IMR-90 (cell line): ENCODE measurements around the gene RUSC1. TPM values are rescaled to one million over a fixed set of nuclear protein-coding genes. Genes with fewer than 3 reads are reported as not detected.

Experiments
- ATAC-seq: fragments of 200-7000 bp; cut with Tn5 transposase; 2 replicates; pipeline ENCODE4 v1.9.1; 2020; ENCODE audit warnings: low read depth, mild to moderate bottlenecking, moderate library complexity
- BruUV-seq: library from RNA; stranded (reverse); fragments of 400-500 nt; replicated peaks from 2 replicates; lab custom pipeline; 2021; lab: Mats Ljungman, UMichigan
- CTCF ChIA-PET: fragments of 300-600 bp; formaldehyde crosslinking; extraction: SDS; loops from one replicate; lab custom pipeline; 2021; ENCODE audit warnings: antibody characterized with exemption; lab: Yijun Ruan, JAX
- POLR2A ChIA-PET: fragments of 300-600 bp; sonication (Branson Sonifier 250); formaldehyde crosslinking; loops from one replicate; lab custom pipeline; 2022; ENCODE audit warnings: antibody characterized with exemption; ENCODE audit not compliant: unreplicated experiment; lab: Charles Lee
- DNase-seq: peaks from one replicate; pipeline ENCODE4 v3.0.0; 2013
- H2AFZ ChIP-seq: replicated peaks from 2 replicates; pipeline ENCODE3; 2013; ENCODE audit warnings: low read length, mild to moderate bottlenecking; ENCODE audit not compliant: poor library complexity
- H2AK5ac ChIP-seq: 2 replicates; pipeline ENCODE4 v1.6.1; 2013; ENCODE audit warnings: low read depth, low read length, inconsistent platforms
- H2AK9ac ChIP-seq: replicated peaks from 2 replicates; pipeline ENCODE3; 2013; ENCODE audit warnings: mild to moderate bottlenecking, low read depth, low read length, moderate library complexity; ENCODE audit not compliant: poor library complexity
- H2BK120ac ChIP-seq: 2 replicates; pipeline ENCODE4 v1.6.1; 2013; ENCODE audit warnings: low read depth, low read length, inconsistent platforms
- H2BK15ac ChIP-seq: 3 replicates; pipeline ENCODE4 v1.6.1; 2013; ENCODE audit warnings: low read depth, low read length, inconsistent platforms
- H2BK20ac ChIP-seq: 2 replicates; pipeline ENCODE4 v1.6.1; 2013; ENCODE audit warnings: low read depth, mild to moderate bottlenecking, inconsistent platforms, low read length, moderate library complexity
- H2BK5ac ChIP-seq: 2 replicates; pipeline ENCODE4 v1.6.1; 2013; ENCODE audit warnings: mild to moderate bottlenecking, low read depth, low read length, inconsistent platforms; ENCODE audit not compliant: poor library complexity, severe bottlenecking
- H3K14ac ChIP-seq: replicated peaks from 2 replicates; pipeline ENCODE4 v1.6.1; 2013; ENCODE audit warnings: low read depth, low read length, inconsistent platforms
- H3K18ac ChIP-seq: 2 replicates; pipeline ENCODE4 v1.6.1; 2013; ENCODE audit warnings: low read depth, low read length, control low read depth
- H3K23ac ChIP-seq: 2 replicates; pipeline ENCODE4 v1.6.1; 2013; ENCODE audit warnings: low read depth, low read length, inconsistent platforms
- H3K27ac ChIP-seq: 2 replicates; pipeline ENCODE4 v1.5.1; 2013; ENCODE audit warnings: mild to moderate bottlenecking, control low read depth, low read length; ENCODE audit not compliant: insufficient read depth
- H3K27me3 ChIP-seq: 2 replicates; pipeline ENCODE4 v1.6.1; 2013; ENCODE audit warnings: low read length; ENCODE audit not compliant: control insufficient read depth, insufficient read depth
- H3K36me3 ChIP-seq: 2 replicates; pipeline ENCODE4 v1.6.1; 2013; ENCODE audit warnings: low read length, mixed read lengths; ENCODE audit not compliant: control insufficient read depth, insufficient read depth
- H3K4ac ChIP-seq: 2 replicates; pipeline ENCODE4 v1.6.1; 2013; ENCODE audit warnings: low read depth, low read length, inconsistent platforms
- H3K4me1 ChIP-seq: 2 replicates; pipeline ENCODE4 v1.6.1; 2013; ENCODE audit warnings: low read length, mixed read lengths; ENCODE audit not compliant: control insufficient read depth, insufficient read depth
- H3K4me2 ChIP-seq: 2 replicates; pipeline ENCODE4 v1.6.1; 2013; ENCODE audit warnings: low read depth, mild to moderate bottlenecking, control low read depth, low read length, moderate library complexity
- H3K4me3 ChIP-seq: 2 replicates; pipeline ENCODE4 v1.5.1; 2013; ENCODE audit warnings: low read depth, mild to moderate bottlenecking, control low read depth, low read length, moderate library complexity; ENCODE audit not compliant: insufficient read depth
- H3K56ac ChIP-seq: 2 replicates; pipeline ENCODE4 v1.6.1; 2013; ENCODE audit warnings: low read length, inconsistent platforms; ENCODE audit not compliant: insufficient read depth; ENCODE audit errors: extremely low read depth
- H3K79me1 ChIP-seq, 2 experiments: 2 replicates each; pipeline ENCODE4 v1.6.1; 2013; ENCODE audit warnings: low read length in 2 of 2, inconsistent platforms in 1 of 2, low read depth in 1 of 2
- H3K9ac ChIP-seq: 2 replicates; pipeline ENCODE4 v1.6.1; 2013; ENCODE audit warnings: low read depth, low read length, control low read depth
- H3K9me1 ChIP-seq: 2 replicates; pipeline ENCODE4 v1.6.1; 2013; ENCODE audit warnings: low read length, inconsistent platforms; ENCODE audit not compliant: insufficient read depth
- H3K9me3 ChIP-seq: 2 replicates; pipeline ENCODE4 v1.6.1; 2013; ENCODE audit warnings: low read length; ENCODE audit not compliant: control insufficient read depth, insufficient read depth
- H4K20me1 ChIP-seq: 2 replicates; pipeline ENCODE4 v1.6.1; 2013; ENCODE audit warnings: low read length, inconsistent platforms; ENCODE audit not compliant: insufficient read depth
- H4K5ac ChIP-seq: 2 replicates; pipeline ENCODE4 v1.6.1; 2013; ENCODE audit warnings: mild to moderate bottlenecking, low read depth, low read length, control low read depth
- H4K8ac ChIP-seq, 2 experiments: 2 replicates each; pipeline ENCODE4 v1.6.1; 2013; ENCODE audit warnings: low read depth in 2 of 2, low read length in 2 of 2, control low read depth in 1 of 2, inconsistent platforms in 1 of 2
- H4K91ac ChIP-seq: 2 replicates; pipeline ENCODE4 v1.6.1; 2013; ENCODE audit warnings: low read depth, low read length, inconsistent platforms; ENCODE audit not compliant: insufficient read depth
- FOS ChIP-seq: fragments of 150-350 bp; IDR thresholded peaks from 2 replicates; pipeline ENCODE4 v1.6.1; 2016; ENCODE audit warnings: low read depth, low read length
- RAD21 ChIP-seq: IDR thresholded peaks from 2 replicates; pipeline ENCODE4 v1.6.1; 2012; ENCODE audit warnings: low read length, improper control_type of control experiment
- RCOR1 ChIP-seq: IDR thresholded peaks from 2 replicates; pipeline ENCODE4 v1.6.1; 2012; ENCODE audit warnings: mild to moderate bottlenecking, low read length, improper control_type of control experiment; ENCODE audit not compliant: insufficient replicate concordance
- WGBS, 2 experiments: methylation state at CpG; one replicate each; pipeline versions ENCODE4 v1.1.5 to v1.1.7; 2013; ENCODE audit warnings: missing lambda C conversion rate in 2 of 2; ENCODE audit not compliant: insufficient read length in 1 of 2; ENCODE audit errors: extremely low coverage in 2 of 2; 5-methylcytosine and 5-hydroxymethylcytosine counted together
- dilution Hi-C: fragments of 300-500 bp; cut with HindIII; formaldehyde crosslinking; loops from one replicate; pipeline ENCODE4 v1.14.3; 2018; ENCODE audit warnings: low sequenced_read_pairs; ENCODE audit not compliant: unreplicated experiment
- in situ Hi-C: fragments of 300-500 bp; cut with MboI; formaldehyde crosslinking; loops from 3 replicates; pipeline ENCODE4 v1.14.3; 2019; ENCODE audit warnings: low sequenced_read_pairs, inconsistent platforms, mixed read lengths
- intact Hi-C: fragments of 100-400 bp; cut with micrococcal nuclease; formaldehyde crosslinking; loops from 2 replicates; pipeline ENCODE4 v1.10.0; 2022
- polyA plus RNA-seq, 3 experiments: library from polyadenylated mRNA; depleted of rRNA; stranded (reverse); fragments of >200 nt; gene quantifications; 2 replicates each; pipeline ENCODE4 v1.2.3, GENCODE V29; 2012; ENCODE audit warnings: low replicate concordance in 1 of 3
- total RNA-seq: library from RNA; depleted of rRNA; stranded (reverse); fragments of >200 nt; gene quantifications from 2 replicates; pipeline ENCODE4 v1.2.3, GENCODE V29; 2012

The RUSC1 gene
- total and polyA plus RNA-seq, 2 of the 4 experiments (the other 2 are of a cell fraction): 4.1 to 31.4 TPM

DNA sequence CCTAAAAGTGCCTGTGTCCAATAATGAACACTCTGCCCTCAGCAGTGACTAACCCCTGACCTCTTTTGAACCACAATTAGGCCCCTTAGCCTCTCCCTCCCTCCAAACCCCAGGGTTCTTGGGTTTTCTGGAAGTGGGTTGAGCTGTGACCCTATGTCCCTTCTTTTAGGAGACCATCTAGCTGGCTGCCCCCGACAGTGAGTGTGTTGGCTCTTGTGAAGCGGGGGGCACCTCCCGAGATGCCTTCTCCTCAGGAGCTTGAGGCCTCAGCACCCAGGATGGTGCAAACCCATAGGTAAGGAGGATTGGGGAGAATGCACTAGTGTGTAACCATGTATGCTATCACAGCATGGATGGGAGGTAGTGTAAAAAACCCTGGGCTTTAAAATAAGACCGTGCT lies 7.3 kb downstream of the RUSC1 start:
- peaks cover 34% of the 10 kb centered on the region for H3K36me3 ChIP-seq
- no peak overlapping the region for H3K4me2 ChIP-seq
- ChIA-PET POLR2A (no interaction called here), CTCF (no interaction called here)
- H2AK9ac ChIP-seq: no peak overlapping the region
- H3K9ac ChIP-seq: no peak overlapping the region
- no CpG with 5 or more reads among the region's 4 CpGs for WGBS, 2 experiments
- H2AFZ ChIP-seq: no peak overlapping the region
- peaks cover 16 to 37% of the 10 kb centered on the region in 2 experiments for H3K79me1 ChIP-seq
- in situ Hi-C loops (no loop called here), intact Hi-C loops (loop anchor here (10.0 kb wide), 1 partner anchor 123 kb away; the partner anchor contains the start of genes MTX1 and THBS3), dilution Hi-C loops (no loop called here)
- BruUV-seq: no TSS peak
- H3K9me3 ChIP-seq: no peaks in the 10 kb centered on the region
- no peak overlapping the region for H3K4ac ChIP-seq
- H2BK20ac ChIP-seq: no peak overlapping the region
- H4K8ac ChIP-seq: no peak overlapping the region
- no peak for ATAC-seq
- no peak overlapping the region for H3K4me3 ChIP-seq
- DNase-seq: no peak
- no peak for TF ChIP-seq FOS
- no peak for TF ChIP-seq RAD21
- TF ChIP-seq RCOR1: no peak
- 0 out of 2 replicates have a peak overlapping the region, but pooled peaks have one; percentile 15 for H3K23ac ChIP-seq
- no peaks in the 10 kb centered on the region for H3K27me3 ChIP-seq
- no peak overlapping the region for H2BK5ac ChIP-seq
- no peak overlapping the region for H2BK120ac ChIP-seq
- no peak overlapping the region for H3K56ac ChIP-seq
- peaks cover 13% of the 10 kb centered on the region; the same call in 1 of the 2 replicates for H3K9me1 ChIP-seq
- no peak overlapping the region for H4K5ac ChIP-seq
- H3K14ac ChIP-seq: no peak overlapping the region
- H2BK15ac ChIP-seq: no peak overlapping the region
- H3K27ac ChIP-seq: no peak overlapping the region
- H2AK5ac ChIP-seq: no peak overlapping the region
- H4K91ac ChIP-seq: no peak overlapping the region
- no peak overlapping the region for H3K18ac ChIP-seq
- peaks cover 30% of the 10 kb centered on the region for H4K20me1 ChIP-seq
- peaks cover 9% of the 10 kb centered on the region; the same call in 1 of the 2 replicates for H3K4me1 ChIP-seq
